NCI-H2107 treated with DMSO at 0.1 percent for 48 hours (cell line): ENCODE results near the gene CHTF8.
"Not testable (repeated sequence)": the region's sequence is repeated elsewhere in the genome, so short reads cannot be mapped to it uniquely, and the experiment has no call there.

Experiments
- DNase-seq: peaks from one replicate; lab custom pipeline; 2025; ENCODE audit not compliant: unreplicated experiment; lab: John Stamatoyannopoulos, UW

The CHTF8 gene, protein sequence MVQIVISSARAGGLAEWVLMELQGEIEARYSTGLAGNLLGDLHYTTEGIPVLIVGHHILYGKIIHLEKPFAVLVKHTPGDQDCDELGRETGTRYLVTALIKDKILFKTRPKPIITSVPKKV

GRCh38 chr16:69132424-69133252 is at the start of gene CHTF8, which contains the start of gene UTP4:
Gene CHTF8, minus strand, starts transcription at chr16:69132588. Its CDS starts 11,130 bp downstream, at chr16:69121458.
Gene UTP4, plus strand, starts transcription at chr16:69132649. Its CDS starts 811 bp downstream, at chr16:69133460.
- DNase-seq = peak; percentile 22

DNA sequence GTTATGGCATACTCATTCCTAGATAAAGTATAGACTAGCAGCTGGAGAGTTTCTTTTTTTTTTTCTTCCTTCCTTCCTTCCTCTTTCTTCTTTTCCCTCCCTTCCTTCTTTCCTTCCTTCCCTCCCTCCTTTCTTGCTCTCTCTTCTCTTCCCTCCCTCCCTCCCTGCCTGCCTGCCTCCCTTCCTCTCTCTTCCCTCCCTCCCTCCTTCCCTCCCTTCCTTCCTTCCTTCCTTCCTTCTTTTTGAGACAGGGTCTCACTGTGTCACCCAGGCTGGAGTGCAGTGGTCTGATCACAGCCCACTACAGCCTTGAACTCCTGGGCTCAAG is 47.6 kb upstream of the CHTF8 start:
- DNase-seq = no peak

GRCh38 chr16:69179328-69180010 is 47.1 kb upstream of the CHTF8 start:
- peak; percentile 8 for DNase-seq

- DNase-seq = no peak
These were observed 43.8 kb upstream of the CHTF8 start for GRCh38 chr16:69176033-69176800.

GRCh38 chr16:69171325-69172084 is 39.1 kb upstream of the CHTF8 start:
- no peak for DNase-seq

DNA sequence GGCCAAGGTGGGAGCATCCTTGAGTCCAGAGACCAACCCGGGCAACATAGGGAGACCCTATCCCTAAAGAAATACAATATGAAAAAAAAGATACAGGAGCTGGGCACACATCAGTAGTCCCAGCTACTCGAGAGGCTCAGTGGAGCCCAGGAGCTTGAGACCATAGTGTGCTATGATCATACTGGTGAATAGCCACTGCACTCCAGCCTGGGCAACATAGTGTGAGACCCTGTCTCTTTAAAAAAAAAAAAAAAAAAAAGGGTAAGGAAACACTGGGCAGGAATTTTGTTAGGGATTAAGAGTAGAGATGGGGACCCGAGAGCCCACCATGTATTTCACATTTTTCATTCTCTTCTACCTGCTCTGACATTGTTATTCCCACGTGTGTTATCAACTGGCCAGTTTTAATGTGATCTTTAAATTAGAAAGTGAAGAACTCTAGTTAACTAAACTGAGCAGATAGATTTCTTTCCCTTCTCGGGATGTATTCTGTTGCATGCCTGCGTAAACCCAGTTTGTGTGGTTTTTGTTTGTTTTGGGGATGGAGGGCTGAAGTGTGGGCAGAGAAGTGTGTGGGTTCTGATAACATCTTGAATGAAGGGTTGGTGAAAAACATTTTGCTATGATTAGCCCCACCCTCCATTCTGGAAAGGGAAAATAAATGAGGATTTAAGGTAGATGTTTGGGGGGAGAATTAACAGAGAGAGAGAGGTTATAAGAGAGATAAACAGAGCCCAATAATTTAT is 37.4 kb upstream of the CHTF8 start:
- DNase-seq = peak; percentile 14

DNA sequence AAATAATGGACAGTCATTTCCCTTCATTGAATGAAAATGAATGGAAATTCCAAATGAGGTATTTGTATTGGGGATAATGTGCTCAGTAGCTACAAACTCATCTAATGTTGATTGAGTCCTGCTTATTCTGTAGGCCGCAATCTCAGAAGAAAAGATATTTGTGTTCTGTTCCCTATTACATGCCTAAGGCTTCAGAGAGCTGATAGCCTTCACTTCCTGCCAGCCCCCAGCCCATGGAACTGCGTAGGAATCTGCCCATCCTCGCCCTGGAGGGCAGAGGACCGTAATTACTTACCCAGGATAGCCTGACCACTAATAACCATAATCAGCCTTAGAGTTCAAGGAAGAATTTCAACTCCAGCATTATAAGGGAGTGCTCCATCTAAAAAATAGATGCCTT is 36.7 kb upstream of the CHTF8 start:
- DNase-seq = no peak

GRCh38 chr16:69166946-69167930 is 34.9 kb upstream of the CHTF8 start:
- DNase-seq = no peak

- DNase-seq = peak; percentile 64
These were observed 33.9 kb upstream of the CHTF8 start for GRCh38 chr16:69166221-69166833.

DNA sequence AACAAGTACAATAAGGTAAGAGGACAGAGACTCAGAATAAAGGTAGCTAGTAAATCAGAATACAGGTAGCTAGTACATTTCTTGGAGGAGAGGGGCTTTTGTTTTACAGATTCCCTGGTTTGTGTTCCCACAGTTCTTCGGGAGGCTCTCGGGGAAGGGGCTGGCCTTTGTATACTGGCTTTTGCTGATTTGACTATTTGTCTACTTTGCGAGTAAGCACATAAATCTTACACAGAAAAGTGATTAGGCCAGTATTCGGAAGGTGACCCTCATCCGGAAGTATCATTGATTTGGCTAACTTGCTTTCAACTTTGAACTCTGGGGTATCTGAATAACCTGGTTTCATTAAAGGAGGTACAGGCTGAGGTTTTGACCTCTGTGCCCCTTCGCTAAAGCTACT is 33.2 kb upstream of the CHTF8 start:
- DNase-seq = no peak

DNA sequence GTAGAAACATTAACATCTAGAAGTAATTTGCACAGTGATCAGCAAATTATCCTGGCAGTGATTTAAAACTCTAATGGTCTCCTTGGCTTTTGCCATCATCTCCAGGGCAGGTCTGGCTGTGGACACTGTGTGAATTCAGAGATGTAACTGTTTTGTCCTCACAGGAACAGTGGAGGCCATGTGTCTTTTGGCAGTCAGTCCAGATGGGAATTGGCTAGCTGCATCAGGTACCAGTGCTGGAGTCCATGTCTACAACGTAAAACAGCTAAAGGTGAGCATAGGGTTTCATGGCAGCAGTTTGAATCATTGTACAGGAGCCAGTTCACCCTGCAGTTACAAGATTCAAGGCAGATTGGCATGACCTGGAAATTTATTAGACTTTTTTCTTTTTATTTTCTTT is 27.8 kb upstream of the CHTF8 start:
- DNase-seq = no peak

DNA sequence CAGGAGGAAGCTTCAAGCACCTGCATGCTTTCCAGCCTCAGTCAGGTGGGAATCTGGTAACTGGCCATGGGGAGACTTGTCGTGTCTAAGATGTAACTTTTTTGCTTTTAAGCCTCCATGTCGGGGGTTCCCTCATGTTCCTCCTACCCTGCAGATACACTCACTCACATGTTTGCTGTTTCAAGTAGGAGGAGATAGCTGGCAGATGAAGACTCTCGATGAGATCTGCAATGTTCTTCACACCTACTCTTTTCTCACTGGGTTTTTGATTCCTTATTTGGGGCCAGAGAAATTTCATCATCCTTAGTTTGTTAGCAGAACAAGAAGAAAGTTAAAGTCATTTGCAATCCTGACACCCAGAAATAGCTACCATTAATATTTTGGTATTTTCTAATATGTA is 24.8 kb upstream of the CHTF8 start:
- no peak for DNase-seq

DNA sequence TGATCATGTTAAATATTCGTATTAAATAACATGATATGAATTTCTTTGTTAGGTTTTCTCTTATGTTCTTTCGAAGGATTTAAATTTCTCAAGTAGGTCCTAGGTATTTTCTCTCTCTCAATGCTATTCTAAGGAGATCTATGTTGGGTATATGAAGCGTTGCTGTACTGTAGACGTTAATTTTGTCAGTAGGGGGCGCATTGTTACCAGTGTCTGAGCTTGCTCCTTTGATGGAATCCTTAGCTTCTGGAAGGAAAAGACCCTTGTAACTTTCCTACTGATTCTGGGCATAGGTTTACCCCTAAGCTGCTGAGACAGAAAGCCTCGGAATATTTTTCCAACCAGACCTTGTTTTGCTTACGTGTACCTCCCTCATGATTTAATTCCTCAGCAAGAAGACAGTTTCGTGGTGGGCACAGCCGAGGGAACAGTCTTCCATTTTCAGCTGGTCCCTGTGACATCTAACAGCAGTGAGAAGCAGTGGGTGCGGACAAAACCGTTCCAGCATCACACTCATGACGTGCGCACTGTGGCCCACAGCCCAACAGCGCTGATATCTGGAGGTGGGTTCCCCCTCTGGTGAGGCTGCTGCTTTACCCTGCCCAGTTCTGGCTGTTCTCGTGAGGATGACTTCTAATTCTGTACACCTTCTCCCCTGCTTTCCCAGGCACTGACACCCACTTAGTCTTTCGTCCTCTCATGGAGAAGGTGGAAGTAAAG is 17.9 kb upstream of the CHTF8 start:
- peak; percentile 73 for DNase-seq

DNA sequence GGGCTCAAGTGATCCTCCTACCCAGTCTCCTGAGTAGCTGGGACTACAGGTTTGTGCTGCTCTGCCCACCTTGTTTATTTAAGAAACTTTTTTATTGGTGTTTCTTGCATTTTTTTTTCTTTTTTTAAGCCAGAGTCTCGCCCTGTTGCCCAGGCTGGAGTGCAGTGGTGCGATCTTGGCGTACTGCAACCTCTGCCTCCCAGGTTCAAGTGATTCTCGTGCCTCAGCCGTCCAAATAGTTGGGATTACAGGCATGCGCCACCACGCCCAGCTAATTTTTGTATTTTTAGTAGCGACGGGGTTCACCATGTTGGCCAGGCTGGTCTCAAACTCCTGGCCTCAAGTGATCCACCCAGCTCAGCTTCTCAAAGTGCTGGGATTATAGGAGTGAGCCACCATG is 17.2 kb upstream of the CHTF8 start:
- DNase-seq = not testable (repeated sequence)

DNA sequence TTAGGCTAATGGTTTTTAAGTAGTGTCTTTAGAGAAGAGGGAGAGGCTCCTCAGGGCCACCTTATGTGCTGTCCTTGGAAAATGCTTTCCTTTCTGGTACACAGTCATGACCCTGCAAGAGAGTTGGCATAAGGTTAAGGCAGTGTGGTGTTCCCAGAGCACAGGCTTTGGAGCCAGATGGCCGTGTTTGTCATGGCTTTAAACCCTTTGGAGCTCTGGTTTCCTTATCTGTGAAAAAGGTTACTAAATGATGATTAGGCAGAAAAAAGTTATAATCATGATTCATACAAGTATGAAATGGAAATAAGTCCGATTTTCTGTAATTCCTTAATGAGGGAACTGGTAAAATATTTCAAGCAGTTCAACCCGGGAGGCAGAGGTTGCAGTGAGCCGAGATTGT is 13.3 kb upstream of the CHTF8 start:
- no peak for DNase-seq

- no peak for DNase-seq
These were observed 10.7 kb upstream of the CHTF8 start for GRCh38 chr16:69143116-69143515.

DNA sequence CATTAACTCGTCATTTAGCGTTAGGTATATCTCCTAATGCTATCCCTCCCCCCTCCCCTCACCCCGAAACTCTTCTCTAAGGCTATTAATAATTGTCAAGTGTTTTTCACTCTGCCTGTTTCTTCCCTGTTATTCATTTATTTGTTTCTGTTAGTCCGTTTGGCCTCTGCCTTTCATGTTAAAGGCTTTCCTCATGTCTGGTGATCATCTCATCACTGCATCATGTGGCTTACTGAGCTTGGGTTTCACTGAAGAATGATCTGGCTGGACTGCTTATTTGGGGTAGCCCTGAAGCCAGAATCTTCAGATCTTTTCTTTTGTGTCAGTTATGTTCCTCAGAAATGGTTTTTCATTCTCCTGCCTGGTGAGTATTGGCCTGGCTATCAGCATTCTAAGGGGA is 9.5 kb upstream of the CHTF8 start:
- DNase-seq = no peak

DNA sequence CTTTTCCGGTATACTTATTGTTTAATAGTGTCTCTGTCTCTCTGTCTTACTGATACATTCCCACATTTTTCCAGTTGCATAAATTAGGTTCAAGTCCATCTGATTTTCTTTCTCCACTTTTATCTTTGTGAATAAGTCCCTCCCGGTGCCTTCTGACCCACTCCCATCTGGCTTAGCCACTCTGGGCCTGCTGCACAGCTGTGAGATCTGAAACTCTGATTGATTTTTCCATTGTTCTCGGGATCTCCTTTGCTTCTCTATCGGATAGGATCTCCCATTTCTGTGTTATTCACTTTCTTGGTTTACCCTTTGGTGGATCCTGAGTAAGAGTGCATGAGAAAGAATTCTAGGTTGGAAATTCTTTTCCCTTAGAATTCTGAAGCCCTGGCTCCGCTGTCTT is 8.6 kb upstream of the CHTF8 start:
- DNase-seq = no peak
